ENCODE results near the gene DMAC2. TPM values are rescaled to one million over a fixed set of nuclear protein-coding genes. Genes with fewer than 3 reads are reported as not detected.

DMAC2 gene
- polyA plus RNA-seq, 1 donor from 2014 or later, result 59.8 TPM

- TF ChIP-seq POLR2AphosphoS5 (IDR thresholded peaks at IDR 0.05), result no peak
- no peak for TF ChIP-seq RAD21 (conservative IDR thresholded peaks at IDR 0.05)
These were observed 3.0 kb upstream of the DMAC2 start, which contains the start of gene ERICH4 (continued) for GRCh38 chr19:41442473-41443355.

DNA sequence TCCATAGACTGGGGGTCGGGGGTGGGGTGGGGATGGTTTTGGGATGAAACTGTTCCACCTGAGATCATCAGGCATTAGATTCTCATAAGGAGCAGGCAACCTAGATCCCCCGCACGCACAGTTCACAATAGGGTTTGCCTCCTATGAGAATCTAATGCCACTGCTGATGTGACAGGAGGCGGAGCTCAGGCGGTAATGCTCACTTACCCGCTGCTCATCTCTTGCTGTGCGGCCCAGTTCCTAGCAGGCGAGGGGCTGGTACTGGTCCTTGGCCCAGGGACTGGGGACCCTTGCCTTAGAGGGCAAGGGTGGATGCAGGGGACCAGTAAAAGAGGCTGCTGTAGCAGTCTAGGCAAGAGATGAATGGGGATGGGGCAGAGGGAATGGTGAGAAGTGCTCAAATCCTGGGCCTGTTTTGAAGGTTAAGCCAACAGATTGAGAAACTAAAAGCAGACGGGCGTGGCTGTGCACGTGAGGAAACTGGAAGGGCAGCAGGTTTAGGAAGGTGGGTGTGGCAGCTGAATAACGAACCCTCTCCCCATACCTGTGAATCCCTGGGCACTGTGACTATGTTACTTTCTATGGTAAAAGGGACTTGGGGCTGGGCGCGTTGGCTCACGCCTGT is 1.7 kb upstream of the DMAC2 start:
- Histone ChIP-seq H3K9ac (ENCODE audit: low read length) (no peak overlapping the region), H3K36me3 (ENCODE audit: insufficient read depth, low read length) (no peaks in the 10 kb centered on the region), H3K79me2 (replicated peaks; ENCODE audit: insufficient read depth, low read length) (peaks cover 9% of the 10 kb centered on the region), H3K4me3 (ENCODE audit: low read length) (no peak overlapping the region), H4K20me1 (ENCODE audit: insufficient read depth) (no peaks in the 10 kb centered on the region), H3K4me2 (ENCODE audit: low read length) (no peak overlapping the region), H2AFZ (ENCODE audit: low read depth, low read length) (no peak overlapping the region), H3K27ac (ENCODE audit: low read length) (no peak overlapping the region), H3F3A (ENCODE audit: insufficient read depth, low read length, poor library complexity, severe bottlenecking) (no peaks in the 10 kb centered on the region), H3K9me2 (ENCODE audit: insufficient read depth, low read length) (no peaks in the 10 kb centered on the region), H3K27me3 (ENCODE audit: insufficient read depth, low read depth, low read length) (peaks cover 2% of the 10 kb centered on the region), H3K9me3 (ENCODE audit: low read length) (no peaks in the 10 kb centered on the region)
- TF ChIP-seq SMC3 (conservative IDR thresholded peaks at IDR 0.05; ENCODE audit: poor library complexity) (no peak), EZH2 (IDR thresholded peaks at IDR 0.05; ENCODE audit: borderline replicate concordance, insufficient read depth, low read length, poor library complexity, severe bottlenecking) (no peak), EP300 (conservative IDR thresholded peaks at IDR 0.05; ENCODE audit: poor library complexity, severe bottlenecking) (no peak), RAD21 (conservative IDR thresholded peaks at IDR 0.05) (no peak), POLR2AphosphoS5 (IDR thresholded peaks at IDR 0.05) (no peak), TAF1 (IDR thresholded peaks at IDR 0.05; ENCODE audit: low read depth) (no peak), MXI1 (conservative IDR thresholded peaks at IDR 0.05; ENCODE audit: poor library complexity, severe bottlenecking) (no peak)
- TF ChIP-seq, protein P1, sequence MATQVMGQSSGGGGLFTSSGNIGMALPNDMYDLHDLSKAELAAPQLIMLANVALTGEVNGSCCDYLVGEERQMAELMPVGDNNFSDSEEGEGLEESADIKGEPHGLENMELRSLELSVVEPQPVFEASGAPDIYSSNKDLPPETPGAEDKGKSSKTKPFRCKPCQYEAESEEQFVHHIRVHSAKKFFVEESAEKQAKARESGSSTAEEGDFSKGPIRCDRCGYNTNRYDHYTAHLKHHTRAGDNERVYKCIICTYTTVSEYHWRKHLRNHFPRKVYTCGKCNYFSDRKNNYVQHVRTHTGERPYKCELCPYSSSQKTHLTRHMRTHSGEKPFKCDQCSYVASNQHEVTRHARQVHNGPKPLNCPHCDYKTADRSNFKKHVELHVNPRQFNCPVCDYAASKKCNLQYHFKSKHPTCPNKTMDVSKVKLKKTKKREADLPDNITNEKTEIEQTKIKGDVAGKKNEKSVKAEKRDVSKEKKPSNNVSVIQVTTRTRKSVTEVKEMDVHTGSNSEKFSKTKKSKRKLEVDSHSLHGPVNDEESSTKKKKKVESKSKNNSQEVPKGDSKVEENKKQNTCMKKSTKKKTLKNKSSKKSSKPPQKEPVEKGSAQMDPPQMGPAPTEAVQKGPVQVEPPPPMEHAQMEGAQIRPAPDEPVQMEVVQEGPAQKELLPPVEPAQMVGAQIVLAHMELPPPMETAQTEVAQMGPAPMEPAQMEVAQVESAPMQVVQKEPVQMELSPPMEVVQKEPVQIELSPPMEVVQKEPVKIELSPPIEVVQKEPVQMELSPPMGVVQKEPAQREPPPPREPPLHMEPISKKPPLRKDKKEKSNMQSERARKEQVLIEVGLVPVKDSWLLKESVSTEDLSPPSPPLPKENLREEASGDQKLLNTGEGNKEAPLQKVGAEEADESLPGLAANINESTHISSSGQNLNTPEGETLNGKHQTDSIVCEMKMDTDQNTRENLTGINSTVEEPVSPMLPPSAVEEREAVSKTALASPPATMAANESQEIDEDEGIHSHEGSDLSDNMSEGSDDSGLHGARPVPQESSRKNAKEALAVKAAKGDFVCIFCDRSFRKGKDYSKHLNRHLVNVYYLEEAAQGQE (IDR thresholded peaks at IDR 0.05; ENCODE audit: borderline replicate concordance), result no peak
- TF ChIP-seq, protein P2, sequence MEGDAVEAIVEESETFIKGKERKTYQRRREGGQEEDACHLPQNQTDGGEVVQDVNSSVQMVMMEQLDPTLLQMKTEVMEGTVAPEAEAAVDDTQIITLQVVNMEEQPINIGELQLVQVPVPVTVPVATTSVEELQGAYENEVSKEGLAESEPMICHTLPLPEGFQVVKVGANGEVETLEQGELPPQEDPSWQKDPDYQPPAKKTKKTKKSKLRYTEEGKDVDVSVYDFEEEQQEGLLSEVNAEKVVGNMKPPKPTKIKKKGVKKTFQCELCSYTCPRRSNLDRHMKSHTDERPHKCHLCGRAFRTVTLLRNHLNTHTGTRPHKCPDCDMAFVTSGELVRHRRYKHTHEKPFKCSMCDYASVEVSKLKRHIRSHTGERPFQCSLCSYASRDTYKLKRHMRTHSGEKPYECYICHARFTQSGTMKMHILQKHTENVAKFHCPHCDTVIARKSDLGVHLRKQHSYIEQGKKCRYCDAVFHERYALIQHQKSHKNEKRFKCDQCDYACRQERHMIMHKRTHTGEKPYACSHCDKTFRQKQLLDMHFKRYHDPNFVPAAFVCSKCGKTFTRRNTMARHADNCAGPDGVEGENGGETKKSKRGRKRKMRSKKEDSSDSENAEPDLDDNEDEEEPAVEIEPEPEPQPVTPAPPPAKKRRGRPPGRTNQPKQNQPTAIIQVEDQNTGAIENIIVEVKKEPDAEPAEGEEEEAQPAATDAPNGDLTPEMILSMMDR (IDR thresholded peaks at IDR 0.05; ENCODE audit: poor library complexity, severe bottlenecking), result no peak

All from neural cell (in vitro differentiated cells).